G401.6 (cell line): ENCODE measurements around the gene OXT.
"Not testable (repeated sequence)": the region's sequence is repeated elsewhere in the genome, so short reads cannot be mapped to it uniquely, and the experiment has no call there.

Experiments
- FAIRE-seq: peaks from 2 replicates; lab custom pipeline; 2012; peaks lifted over from hg19 to GRCh38; lab: Jason Lieb, UNC

OXT gene

DNA sequence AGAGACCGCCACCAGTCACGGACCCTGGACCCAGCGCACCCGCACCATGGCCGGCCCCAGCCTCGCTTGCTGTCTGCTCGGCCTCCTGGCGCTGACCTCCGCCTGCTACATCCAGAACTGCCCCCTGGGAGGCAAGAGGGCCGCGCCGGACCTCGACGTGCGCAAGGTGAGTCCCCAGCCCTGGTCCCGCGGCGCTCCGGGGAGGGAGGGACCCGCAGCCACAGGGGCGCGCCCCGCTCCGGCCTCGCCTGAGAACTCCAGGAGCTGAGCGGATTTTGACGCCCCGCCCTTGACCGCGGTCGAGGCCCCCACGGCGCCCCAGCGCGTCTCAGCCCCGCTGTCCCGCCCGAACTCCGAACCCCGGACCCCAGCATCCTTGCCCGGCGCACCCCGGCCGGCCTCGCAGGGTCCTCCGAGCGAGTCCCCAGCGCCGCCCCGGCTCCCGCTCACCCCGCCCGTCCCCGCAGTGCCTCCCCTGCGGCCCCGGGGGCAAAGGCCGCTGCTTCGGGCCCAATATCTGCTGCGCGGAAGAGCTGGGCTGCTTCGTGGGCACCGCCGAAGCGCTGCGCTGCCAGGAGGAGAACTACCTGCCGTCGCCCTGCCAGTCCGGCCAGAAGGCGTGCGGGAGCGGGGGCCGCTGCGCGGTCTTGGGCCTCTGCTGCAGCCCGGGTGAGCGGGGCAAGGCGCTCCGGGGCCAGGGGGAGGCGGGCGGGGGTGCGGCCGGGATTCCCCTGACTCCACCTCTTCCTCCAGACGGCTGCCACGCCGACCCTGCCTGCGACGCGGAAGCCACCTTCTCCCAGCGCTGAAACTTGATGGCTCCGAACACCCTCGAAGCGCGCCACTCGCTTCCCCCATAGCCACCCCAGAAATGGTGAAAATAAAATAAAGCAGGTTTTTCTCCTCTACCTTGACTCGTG, at the start of gene OXT:
TSS of gene OXT (plus strand) at position 11 of the 920 bp plus-strand sequence. CDS start at position 47, 36 bp downstream.
- no peak for FAIRE-seq

DNA sequence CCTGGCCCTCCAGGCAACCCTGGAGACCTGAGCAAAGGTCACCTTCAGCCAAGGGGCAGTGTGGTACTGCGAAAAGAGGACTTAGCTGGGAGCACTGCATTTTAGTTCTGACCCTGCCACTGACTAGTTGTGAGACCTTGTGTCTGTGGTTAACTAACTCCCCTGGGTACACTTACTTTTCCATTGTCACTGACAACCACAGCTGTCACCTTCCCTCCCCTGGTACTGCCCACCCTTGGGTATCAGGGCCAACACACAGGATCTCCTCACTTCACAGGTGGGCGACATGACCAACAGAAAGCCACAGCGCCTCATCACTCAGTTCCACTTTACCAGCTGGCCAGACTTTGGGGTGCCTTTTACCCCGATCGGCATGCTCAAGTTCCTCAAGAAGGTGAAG, 49.6 kb upstream of the OXT start:
- FAIRE-seq: no peak

DNA sequence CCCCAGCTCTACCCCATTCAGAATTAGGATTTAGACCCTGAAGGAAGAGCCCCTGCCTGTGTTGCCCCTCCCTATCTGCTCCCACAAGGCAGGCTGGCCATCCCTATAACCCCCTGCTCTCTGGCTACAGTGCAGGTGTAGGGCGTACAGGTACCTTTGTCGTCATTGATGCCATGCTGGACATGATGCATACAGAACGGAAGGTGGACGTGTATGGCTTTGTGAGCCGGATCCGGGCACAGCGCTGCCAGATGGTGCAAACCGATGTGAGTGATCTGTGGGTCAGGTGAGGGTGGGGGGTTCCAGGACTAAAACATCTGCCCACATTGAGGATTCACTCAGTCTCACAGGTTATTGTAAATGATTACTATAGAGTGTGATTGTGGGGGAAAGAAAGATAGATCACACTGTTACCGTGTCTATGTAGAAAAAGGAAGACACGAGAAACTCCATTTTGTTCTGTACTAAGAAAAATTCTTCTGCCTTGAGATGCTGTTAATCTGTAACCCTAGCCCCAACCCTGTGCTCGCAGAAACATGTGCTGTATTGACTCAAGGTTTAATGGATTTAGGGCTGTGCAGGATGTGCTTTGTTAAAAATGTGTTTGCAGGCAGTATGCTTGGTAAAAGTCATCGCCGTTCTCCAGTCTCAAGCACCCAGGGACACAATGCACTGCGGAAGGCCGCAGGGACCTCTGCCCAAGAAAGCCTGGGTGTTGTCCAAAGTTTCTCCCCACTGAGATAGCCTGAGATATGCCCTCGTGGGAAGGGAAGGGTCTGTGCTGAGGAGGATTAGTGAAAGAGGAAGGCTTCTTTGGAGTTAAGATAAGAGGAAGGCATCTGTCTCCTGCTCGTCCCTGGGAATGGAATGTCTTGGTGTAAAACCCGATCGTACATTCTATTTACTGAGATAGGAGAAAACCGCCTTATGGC, 48.6 kb upstream of the OXT start:
- FAIRE-seq: not testable (repeated sequence)

DNA sequence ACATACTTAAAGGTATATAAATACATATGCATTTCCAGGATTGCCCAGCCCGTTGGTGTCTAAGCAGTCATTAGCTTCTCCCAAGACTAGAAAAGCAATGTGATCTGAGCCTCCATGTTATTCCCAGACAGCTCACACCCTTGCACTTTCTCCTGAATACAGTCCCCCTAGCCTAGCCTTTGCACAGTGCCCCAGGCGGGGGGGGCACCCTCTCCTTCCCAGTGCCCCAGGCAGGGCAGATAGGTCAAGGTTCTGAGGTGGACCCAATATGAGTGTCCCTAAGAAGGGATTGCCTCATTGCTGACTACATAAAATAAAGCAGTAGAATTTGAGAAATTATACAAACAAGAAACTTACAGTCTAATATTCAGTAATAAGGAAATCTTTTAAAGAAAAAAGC, 43.4 kb upstream of the OXT start:
- no peak for FAIRE-seq

DNA sequence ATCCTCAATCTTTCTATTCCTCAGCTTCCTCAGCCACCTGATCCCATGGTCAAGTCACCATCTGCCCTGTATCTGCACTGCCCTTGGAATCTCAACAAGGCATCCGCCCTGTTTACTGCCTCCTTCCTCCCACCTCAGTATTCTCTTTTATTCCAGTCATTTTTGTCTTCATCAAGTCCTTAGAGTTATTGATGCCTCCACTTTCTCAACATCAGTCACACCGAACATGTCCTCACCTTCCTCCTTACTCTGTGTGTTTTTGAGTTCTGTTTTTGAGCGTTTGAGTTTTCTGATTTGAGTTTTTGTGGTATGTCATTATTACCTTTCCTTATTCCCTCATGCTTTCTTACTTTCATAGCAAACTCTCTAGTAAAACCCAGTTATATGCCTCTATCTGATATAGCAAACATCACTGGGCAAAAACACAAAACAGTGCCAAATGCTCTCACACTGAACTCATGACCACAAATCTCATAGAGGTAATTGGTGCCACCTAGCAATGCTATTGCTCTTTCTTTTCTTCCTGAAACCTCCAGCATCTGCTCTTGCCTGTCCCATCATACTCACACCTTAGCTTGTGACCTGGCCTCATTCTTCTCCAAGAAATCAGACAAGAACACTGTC, 39.8 kb upstream of the OXT start:
- no peak for FAIRE-seq

DNA sequence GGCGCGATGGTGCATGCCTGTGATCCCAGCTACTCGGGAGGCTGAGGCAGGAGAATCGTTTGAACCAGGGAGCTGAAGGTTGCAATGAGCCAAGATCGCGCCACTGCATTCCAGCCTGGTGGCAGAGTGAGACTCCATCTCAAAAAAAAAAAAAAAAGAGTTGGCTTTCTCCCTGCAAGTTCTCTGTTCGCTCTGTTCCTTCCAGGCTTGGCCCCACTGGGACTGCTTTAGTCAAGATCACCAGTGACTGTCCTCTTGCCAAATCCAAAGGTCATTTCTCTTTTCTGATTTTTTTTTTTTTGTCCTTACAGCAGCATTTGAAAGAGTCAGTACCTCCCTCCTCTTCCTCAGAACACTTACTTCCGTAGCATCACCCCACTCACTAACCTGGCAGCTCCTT, 38.8 kb upstream of the OXT start:
- no peak for FAIRE-seq

DNA sequence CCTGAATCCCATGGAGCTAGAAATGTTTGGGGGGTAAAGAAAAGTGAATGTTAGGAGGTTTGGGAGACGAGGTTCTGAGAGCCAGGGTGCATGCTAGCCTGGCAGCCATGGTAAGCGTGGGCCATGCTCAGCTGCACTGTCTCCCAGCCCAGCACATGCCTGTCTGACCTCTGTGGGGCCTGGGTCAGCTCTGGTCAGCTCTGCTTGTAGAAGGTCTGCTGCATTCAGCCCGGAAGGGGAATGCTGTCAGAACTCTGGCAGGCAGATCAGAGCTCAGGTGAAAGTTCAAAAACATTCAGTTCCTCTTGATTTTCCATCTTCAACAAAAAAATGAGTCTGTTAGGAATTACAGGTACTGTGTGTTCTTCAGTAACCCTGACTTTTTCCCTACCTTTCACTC, 33.8 kb upstream of the OXT start:
- FAIRE-seq: no peak

DNA sequence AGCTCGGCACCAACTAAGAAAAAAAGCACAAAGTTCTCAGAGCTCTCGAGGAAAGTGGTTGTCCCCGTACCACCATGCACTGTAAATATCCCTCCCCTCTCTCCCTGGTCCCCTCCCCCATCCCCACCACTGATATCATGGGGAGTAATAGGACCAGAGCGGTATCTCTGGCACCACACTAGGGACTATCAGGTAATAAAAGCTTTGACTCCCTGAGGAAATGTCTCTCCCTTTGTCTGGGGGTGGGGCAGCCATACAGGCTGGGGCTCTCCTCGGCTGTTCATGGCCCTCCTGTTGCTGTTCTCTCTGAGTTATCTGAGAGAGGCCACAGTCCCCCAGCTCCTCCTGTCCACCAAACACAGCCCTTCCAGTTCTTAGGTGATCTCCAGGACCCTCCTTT, 33.0 kb upstream of the OXT start:
- FAIRE-seq: no peak

DNA sequence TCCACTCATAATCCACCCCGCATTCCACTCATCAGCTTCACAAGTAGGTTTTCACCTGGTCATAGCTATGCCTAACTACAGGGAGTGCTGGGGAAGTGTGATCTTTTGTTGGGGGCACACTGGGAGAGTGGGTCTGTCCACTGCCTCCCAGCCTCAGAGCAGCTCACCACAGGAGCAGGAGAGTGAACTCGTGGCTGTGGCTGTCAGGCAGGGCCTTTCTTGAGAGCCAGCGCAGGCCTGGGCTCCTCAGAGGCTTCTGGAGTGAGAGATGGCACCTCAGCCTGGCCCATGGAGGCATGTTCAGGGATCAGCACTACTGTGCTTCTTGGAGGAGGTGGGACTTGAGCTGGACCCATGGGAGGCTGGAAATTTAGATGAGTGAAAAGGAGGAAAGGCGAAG, 32.0 kb upstream of the OXT start:
- no peak for FAIRE-seq

DNA sequence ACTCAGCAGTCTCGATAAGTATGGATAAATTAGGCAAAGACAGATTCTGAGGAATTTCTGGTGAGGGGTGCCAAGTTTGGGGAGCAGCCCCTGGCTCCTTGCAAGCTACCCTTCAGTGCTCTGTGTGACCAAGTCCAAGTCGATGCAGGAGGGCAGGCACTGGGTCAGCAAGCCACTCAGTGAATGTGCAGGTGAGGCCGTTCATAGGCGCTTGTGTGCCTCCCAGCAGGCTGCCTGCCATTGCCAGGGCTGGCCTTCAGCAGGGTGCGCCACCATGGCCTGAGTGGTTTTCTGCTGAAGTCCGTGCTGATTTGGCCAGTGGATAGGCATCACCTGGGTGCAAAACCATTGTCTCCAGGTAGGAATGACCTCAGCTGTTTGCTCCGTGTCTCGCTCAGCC, 31.3 kb upstream of the OXT start:
- no peak for FAIRE-seq

DNA sequence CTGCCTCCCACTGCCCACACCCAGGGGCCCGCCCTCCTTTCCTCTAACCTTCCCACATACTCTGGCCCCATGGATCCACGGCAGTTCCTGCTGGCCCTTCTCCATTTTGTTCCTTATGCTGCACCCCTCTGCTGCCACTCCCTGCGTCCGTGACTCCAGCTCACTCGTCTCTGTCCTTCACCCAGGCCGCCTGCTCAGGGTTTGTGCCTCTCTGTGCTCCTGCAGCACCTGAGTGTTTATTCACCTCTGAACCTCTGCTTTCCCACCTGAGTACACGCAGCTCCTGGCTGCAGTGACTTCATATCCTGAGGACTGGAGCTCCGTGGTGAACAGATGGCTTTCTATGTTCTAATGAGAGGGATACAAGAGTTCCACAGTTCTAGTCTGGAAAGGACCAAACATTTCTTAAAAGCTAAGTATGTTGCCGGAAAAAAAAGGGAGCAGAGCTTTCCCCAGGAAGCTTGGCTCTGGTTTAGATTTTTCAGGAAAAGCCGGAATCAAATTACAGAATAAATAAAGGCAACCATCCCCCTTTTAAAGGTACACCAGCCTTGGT, 29.5 kb upstream of the OXT start:
- no peak for FAIRE-seq

DNA sequence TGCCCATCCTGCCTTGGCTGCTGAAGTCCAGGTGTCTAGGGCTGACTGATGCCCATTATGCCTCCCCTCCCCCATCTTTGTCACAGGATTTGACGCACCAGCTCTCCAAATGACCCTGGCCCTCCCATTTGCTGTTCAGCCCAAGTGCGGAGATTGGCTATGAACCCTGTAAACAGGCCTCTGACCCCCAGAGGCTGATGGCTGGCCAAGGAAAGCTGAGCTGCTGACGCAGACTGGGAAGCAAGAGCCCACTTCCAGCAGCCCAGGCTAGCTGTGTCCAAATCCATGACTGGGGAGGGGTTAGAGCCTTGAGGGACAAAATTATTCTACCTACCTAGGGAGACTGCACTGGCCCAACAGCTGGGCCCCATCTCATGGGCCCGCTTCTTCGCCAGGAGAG, 28.8 kb upstream of the OXT start:
- no peak for FAIRE-seq

DNA sequence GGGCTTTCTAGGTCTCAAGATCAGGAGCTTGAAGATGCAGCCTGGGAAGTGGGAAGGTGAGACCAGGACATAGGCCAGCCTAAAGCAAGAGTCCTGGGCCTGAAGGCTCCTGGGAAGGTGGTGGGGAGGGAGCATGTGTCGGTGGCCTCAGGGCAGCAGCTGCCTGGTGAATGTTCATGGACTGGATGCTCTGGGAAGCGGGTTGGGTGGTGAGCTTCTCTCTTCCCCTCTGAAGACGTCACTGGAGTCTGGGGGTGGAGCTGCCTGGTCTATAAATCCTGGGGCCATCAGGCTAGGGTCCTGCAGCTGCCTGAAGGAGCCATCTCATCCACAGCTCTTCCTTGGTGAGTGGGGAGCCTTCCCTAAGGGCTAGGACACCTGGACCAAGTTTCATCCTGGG, 28.1 kb upstream of the OXT start, which contains the start of gene GNRH2:
TSS of gene GNRH2 (plus strand) at position 301 of the 400 bp plus-strand sequence. CDS start 793 bp downstream, outside the sequence.
- no peak for FAIRE-seq

DNA sequence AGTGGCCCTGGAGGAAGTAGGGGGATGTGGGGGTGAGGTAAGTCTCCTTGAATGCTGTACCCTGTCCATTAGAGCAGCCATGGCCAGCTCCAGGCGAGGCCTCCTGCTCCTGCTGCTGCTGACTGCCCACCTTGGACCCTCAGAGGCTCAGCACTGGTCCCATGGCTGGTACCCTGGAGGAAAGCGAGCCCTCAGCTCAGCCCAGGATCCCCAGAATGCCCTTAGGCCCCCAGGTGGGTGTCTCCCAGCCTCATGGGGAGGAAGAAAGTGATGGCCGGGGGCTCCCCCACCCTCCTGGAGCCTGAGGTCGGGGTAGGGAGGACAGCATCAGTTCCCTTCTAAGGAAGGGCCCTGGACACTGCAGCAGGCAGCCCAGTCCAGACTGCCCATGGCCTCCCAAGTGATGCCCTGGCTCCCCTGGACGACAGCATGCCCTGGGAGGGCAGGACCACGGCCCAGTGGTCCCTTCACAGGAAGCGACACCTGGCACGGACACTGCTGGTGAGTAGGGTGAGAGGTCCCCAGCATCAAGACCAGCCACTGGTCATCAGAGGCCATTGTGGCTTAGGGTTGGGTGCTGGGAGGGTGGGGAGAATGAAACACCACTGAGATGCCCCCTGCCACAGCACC, 27.0 kb upstream of the OXT start:
- FAIRE-seq: no peak

DNA sequence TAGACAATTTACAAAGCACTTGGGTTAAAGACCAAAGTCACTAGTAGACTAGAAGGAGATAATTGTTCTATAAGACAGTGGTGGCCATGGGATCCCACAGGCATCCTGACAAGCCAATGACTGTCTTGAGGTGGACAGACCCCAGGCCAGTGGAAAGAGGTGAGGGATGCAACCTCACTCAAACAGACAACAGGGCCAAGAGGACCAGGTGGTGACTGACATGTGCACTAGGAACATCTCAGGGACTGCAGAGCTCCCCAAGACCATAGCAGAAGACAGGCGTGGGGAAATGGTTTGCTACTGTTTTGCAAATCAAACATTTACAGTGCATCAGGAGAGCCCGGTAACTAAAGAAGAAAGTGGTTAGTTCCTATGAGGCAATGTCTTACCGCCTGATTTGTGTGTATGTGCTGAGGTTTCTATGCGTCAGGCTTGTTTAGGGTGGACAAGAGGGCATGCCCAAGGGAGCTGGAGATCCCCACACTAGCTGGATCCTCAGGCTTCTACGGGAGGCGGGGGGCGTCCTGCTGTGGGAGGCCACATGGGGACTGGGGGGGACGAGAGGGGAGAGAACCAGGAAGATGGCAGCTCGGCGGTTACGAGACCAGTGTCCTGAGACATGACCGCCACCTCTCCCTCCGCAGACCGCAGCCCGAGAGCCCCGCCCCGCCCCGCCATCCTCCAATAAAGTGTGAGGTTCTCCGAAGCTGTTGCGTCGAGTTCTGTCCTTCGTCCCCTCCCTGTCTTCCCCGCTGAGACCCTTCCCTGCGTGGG, 26.2 kb upstream of the OXT start:
- peak; percentile 50 for FAIRE-seq

DNA sequence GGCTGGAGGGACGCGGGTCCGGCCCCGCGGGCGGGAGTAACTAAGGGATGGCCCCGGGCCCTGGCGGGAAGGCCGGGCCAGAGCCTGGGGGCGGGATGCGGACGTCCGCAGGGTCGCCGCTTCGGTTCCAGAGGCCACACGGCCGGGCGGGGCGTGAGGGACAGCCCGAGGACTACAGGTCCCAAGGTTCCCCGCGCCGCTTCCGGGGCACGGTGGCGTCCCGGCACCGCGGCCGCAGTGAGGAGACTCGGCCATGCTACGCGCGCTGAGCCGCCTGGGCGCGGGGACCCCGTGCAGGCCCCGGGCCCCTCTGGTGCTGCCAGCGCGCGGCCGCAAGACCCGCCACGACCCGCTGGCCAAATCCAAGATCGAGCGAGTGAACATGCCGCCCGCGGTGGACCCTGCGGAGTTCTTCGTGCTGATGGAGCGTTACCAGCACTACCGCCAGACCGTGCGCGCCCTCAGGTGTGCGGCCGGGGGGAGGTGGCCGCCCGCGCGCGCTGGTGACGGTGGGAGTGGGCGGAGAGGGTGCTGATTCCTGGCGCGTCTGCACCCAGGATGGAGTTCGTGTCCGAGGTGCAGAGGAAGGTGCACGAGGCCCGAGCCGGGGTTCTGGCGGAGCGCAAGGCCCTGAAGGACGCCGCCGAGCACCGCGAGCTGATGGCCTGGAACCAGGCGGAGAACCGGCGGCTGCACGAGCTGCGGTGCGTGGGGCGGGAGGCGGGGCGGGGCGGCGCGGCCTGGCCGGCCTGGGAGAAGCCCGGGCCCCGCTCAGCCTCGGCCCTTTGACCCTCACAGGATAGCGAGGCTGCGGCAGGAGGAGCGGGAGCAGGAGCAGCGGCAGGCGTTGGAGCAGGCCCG, 25.4 kb upstream of the OXT start, which contains the start of gene MRPS26:
TSS of gene MRPS26 (plus strand) at position 237 of the 861 bp plus-strand sequence. CDS start at position 254, 17 bp downstream.
- no peak for FAIRE-seq

DNA sequence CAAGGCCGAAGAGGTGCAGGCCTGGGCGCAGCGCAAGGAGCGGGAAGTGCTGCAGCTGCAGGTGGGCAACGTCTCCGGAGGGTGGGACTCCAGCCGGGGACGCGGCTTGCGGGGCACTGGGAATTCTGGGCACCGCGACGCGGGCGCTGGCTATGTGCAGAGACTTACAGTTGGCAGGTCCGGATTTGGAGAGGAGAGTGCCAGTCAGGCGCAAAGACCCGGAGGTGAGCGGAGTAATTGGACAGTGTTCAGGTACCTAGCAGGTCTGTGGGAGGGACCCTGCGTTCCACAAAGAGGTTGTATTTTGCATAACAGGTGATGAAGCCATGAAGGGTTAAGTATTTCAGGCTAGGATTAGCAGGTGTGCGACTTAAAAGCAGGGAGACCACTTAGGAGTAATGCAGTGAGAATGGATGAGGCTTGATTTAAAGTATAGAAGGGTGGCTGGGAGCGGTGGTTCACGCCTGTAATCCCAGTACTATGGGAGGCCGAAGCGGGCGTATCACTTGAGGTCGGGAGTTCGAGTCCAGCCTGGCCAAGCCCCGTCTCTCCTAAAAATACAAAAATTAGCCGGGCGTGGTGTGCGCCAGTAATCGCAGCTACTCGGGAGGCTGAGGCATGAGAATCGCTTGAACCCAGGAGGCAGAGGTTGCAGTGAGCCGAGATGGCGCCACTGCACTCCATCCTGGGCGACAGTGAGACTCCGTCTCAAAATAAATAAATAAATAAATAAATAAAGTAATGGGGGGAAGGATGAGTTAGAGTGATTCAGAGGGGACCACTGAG, 24.6 kb upstream of the OXT start:
- no peak for FAIRE-seq

DNA sequence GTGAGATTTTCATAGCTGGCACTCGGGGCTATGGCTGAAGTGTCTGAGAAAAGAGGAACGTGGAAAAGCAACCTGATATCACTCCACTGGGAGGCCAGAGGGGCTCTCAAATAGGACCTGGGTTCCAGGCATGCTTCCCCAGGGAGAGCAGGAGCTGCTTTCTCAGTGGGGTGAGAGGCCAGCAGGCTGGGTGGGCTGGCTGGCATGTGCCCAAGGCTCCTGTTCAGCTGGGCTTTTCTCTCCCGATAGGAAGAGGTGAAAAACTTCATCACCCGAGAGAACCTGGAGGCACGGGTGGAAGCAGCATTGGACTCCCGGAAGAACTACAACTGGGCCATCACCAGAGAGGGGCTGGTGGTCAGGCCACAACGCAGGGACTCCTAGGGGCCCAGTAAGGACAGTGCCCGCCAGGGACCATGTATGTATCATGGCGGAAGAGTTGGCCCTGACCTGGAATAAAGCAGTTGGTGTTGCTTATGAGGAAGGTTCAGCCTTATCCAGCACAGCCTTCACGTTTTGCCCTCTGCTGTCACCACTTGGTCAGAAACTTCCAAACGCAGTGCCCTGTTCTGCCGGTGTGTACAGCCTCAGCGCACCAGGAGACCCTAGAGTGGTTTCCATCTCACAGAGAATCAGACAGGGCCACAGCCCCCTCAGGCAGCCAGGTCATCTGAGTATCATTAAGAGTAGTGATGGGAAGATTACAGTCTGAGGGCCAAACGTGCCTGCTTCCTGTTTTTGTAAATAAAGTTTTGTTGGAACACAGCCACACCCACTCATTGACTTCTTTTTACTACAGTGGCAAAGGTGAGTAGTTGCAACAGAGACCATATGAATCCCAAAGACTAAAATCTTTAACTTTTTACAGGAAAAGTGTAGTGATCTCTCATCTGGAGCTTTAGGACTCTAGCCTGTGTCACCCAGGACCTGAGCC, 23.7 kb upstream of the OXT start:
- FAIRE-seq: no peak
